ENCODE results near the gene CBL.

Gene CBL

DNA sequence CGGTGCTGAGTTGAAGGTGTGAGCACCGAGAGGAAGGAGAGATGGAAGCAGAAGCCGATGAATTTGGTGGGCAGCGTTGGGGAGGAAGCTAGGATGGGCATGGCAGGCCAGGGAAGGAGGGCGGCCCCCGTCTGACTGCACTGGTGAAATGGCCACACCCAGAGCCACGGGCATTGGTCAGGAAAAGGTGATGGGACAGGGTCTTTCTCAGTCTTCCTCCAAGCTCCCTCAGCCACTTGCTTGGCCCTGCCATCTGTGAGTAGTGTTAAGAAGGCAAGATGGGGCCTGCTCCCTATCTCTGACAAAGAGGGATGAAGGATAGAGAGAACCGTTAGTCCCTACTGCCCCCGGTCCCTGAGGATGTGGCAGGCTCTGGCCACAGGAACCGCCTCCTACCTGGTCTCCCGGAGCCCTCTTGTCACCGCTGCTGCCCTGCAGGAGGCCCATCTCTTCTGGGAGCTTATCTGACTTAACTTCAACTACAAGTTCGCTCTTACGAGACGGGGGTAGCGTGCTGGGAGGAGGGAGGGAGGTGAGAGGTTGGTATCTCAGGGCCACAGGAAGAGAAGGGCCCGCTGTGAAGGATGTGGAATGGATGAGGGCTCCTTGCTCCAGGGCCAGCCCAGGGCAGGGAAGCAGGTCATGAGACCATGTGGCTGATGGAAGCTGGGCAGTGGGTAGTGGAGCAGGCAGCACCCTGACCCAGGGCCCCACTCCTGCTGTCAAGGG, 104.0 kb downstream of the CBL start:
- ATAC-seq (replicated peaks) (no peak), DNase-seq (no peak)
- H3K4me3 Mint-ChIP-seq, result no peak overlapping the region
- H3K27ac Mint-ChIP-seq, result peak overlapping the region; percentile 65
- no peaks in the 10 kb centered on the region for H3K9me3 Mint-ChIP-seq
- H3K4me1 Mint-ChIP-seq, result peaks cover 3 to 6% of the 10 kb centered on the region in 2 donors
- peaks cover 10 to 23% of the 10 kb centered on the region in 2 donors for H3K36me3 Mint-ChIP-seq
- H3K27me3 Mint-ChIP-seq, result peaks cover 10 to 17% of the 10 kb centered on the region in 2 donors

DNA sequence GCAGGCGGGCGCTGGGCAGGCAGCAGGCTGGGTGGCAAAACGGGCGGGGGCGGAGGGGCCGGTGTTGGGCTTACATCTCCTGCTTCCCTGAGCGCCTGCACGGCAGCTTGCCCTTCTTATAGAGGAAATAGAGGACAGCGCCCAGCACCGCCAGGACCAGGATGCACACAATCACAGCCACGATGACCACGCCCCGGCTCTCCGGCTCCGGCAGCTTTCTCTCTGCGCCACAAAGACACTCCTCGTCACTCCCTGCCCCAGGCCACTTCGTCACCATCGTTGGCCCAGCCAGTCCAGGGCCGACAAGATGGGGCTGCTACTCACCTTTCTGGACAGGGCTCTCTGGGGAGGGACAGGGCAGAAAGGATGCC, 104.5 kb downstream of the CBL start:
- DNase-seq, result no peak
- H3K4me1 Mint-ChIP-seq, result peaks cover 8 to 12% of the 10 kb centered on the region in 2 donors
- ATAC-seq (replicated peaks), result no peak
- H3K27me3 Mint-ChIP-seq, result peaks cover 16 to 23% of the 10 kb centered on the region in 2 donors
- H3K27ac Mint-ChIP-seq, result peak overlapping the region; percentile 44
- H3K9me3 Mint-ChIP-seq, result no peaks in the 10 kb centered on the region
- H3K36me3 Mint-ChIP-seq, result peaks cover 7 to 20% of the 10 kb centered on the region in 2 donors
- H3K4me3 Mint-ChIP-seq, result no peak overlapping the region

DNA sequence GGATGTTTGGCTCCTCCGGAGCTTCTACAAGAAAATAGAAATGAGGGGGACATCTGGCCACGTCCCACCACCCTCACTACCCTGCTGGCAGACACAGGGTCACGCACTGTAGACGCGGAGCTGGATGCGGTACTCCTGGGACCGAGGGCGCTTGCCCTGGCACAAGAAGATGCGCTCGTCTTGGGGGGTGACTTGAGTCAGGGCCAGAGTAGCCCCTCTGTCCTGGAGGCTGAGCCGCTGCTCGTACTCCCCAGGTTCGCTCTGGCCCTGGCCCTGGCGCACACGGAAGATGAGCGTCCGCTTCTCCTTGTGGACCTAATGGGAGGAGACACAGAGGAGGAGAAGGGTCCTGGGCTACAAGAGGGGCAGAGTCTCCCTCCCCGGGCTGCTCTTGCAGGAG, 108.6 kb downstream of the CBL start:
- H3K27ac Mint-ChIP-seq, result no peak overlapping the region
- no peak for ATAC-seq (replicated peaks)
- H3K36me3 Mint-ChIP-seq, result peaks cover 1 to 5% of the 10 kb centered on the region in 2 donors
- DNase-seq, result no peak
- peaks cover 17 to 35% of the 10 kb centered on the region in 2 donors for H3K4me1 Mint-ChIP-seq
- peak overlapping the region; percentile 23 to 74 for H3K4me3 Mint-ChIP-seq
- no peaks in the 10 kb centered on the region for H3K9me3 Mint-ChIP-seq
- H3K27me3 Mint-ChIP-seq, result peaks cover 31 to 59% of the 10 kb centered on the region in 2 donors

DNA sequence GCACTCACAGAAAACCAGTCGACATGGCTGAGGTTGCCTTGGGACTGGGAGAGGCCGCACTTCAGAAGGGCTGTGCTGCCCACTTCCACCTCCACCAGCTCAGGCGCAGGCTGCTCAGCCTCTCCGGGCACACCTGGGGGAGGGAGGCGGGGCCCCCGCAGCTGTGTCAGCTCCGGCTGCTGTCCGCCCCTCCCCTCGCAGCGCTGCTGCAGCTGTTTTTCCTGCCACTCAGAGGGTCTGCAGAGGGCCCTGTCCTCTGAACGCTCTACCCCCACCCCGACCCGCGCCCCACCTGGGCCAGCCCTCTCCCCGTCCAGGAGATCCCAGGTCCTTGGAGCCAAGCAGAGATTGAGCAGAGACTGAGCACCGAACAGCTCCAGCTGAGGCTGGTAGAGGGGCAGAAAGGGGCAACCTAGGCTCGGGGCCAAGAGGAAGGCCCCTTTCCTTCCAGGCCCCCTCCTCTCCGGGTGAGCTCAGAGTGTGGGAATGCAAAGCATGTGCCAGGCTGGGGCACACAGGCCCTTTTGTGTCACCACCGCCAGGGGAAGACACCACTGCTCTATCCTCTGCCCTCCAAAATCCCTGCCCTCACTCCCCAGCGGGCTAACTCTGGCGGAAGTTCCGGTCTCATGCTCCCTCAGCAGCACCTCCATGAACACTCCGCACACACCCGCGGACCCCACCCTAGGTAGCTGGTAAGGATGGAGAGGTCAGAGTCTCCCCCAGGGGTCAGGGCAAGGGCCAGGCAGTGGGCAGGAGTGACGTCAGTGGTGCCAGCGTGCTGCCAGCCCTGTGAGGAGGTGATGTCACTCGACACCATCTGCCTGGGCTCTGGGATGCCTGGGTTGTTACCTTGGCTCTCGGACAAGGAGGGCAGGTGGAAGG, 109.2 kb downstream of the CBL start:
- Mint-ChIP-seq H3K36me3 (peaks cover 1 to 4% of the 10 kb centered on the region in 2 donors), H3K27me3 (peaks cover 35 to 63% of the 10 kb centered on the region in 2 donors), H3K27ac (no peak overlapping the region), H3K4me3 (peak overlapping the region; percentile 74 to 78), H3K4me1 (peaks cover 18 to 38% of the 10 kb centered on the region in 2 donors), H3K9me3 (no peaks in the 10 kb centered on the region)
- peak; percentile 57 to 60 for ATAC-seq (replicated peaks)
- no peak for DNase-seq

DNA sequence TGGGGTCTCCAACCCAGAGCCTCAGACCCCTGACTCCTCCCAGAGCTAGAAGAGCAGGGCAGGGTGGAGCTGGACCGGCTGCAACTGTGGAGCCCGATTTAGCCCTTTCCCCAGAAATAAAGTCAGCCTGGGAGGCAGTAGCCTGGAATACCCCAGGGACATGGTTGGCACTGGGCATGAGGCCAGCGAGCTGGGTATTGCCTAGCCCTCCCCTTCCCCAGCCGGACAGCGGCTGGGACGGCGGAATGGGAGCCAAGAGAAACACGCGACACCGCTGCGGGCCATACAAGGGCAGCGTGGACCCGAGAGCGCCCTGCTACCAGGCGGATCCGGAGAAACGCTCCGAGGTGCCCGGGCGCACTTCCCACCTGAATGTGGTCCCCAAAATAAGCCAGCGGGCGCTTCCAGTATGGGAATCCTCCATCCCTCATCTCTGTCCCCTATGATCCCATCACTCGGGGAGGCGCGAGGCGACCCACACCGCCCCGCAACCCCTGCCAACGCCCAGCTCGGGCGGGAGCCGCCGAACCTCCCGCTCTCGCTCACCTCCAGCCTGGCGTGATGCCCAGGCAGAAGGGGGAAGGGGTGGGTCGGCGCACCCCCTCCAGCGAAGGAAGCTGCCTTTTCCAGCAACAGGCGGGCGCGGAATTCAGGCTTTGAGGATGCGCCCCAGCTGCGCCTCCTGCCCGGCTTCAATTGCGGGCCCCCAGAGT, 110.0 kb downstream of the CBL start:
- Mint-ChIP-seq H3K9me3 (no peaks in the 10 kb centered on the region), H3K4me1 (peaks cover 18 to 40% of the 10 kb centered on the region in 2 donors), H3K27ac (no peak overlapping the region), H3K4me3 (peak overlapping the region; percentile 78 to 79), H3K27me3 (peaks cover 35 to 63% of the 10 kb centered on the region in 2 donors), H3K36me3 (peaks cover 1 to 4% of the 10 kb centered on the region in 2 donors)
- no peak for DNase-seq
- ATAC-seq (replicated peaks), result no peak

DNA sequence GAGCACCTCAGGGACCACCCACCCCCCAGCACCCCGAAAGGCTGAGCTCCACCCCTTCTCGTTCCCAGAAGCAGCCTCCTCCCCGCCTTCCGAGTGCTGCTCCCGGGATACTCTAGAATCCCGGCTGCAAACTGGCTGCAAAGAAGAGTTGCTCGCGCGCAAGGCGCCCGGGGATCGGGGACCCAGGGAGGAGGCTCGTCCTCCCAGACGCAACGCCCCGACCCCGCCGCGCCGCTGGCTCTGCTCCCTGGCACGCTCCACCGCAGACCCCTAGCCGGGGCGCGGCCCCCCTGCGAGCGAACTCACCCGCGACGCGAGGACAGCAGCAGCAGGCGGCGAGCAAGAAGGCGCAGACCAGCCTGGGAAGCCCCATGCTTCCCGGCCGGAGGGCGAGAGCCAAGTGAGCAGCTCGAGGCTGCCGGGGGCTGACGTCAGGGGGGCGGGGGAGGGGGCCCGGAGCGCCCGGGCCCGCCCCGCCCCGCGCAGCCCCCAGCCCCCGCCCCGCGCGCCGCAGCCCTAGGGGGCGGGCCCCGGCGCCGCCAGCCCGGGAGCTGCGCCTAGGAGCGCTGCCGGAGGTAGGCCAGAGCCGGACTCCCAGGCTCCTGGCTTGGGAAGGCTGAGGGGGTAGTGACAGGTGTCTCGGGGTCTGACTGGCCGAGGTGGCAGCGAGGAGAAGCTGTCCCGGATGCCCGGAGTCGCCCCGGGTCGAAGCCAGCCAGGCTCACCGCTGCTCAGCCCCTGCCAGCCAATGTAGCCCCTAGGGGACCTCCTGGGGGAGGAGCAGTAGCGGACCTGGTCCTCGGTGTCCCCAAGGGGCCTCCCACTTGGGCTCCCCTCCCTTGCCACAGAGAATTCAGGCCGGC, 110.8 kb downstream of the CBL start, which contains the start of gene MCAM:
TSS of gene MCAM (minus strand) at position 402 of the 863 bp plus-strand sequence. CDS start at position 373, 29 bp downstream.
- H3K27ac Mint-ChIP-seq, result peak within 1 kb of the TSS; percentile 31
- H3K4me1 Mint-ChIP-seq, result peaks cover 24 to 47% of the 10 kb centered on the region in 2 donors
- H3K9me3 Mint-ChIP-seq, result no peaks in the 10 kb centered on the region
- H3K27me3 Mint-ChIP-seq, result peaks cover 35 to 63% of the 10 kb centered on the region in 2 donors
- peak within 1 kb of the TSS; percentile 78 to 79 for H3K4me3 Mint-ChIP-seq
- H3K36me3 Mint-ChIP-seq, result peaks cover 1 to 4% of the 10 kb centered on the region in 2 donors
- ATAC-seq (replicated peaks), result no peak
- DNase-seq, result no peak

DNA sequence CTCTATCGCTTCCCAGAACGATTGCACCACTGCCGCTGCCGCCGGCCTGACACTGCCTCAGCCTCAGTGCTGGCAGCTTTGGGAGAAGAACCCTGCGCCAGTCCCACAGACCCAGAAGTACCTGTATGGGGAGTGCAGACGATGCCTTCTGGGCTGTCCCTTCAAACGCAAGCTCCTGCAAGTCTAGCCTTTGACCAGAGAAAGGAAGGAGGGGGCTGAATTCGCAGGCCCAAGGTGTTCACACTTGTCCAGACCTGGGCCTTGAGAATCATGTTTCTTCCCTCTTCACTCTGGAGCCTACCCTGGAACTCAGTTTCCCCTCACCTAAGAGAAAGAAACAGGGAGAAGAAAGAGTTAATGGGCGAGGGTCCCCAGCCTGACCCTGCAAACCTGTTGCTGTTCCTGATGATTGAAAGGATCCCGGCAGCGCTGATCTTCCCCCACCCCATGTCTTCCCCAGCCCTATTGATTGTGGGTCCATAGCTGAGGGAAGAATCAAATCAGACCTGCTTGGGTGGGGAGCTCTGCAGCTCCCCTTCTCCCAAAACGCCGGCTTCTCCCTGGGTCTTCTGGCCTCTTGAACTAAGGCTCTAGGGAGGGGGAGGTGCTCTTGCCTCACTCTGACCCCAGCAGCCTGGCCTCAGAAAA, 111.6 kb downstream of the CBL start:
- Mint-ChIP-seq H3K4me3 (peak overlapping the region; percentile 21 to 79), H3K36me3 (no peaks in the 10 kb centered on the region), H3K27me3 (peaks cover 35 to 58% of the 10 kb centered on the region in 2 donors), H3K4me1 (peaks cover 26 to 52% of the 10 kb centered on the region in 2 donors), H3K27ac (peak overlapping the region; percentile 31), H3K9me3 (no peaks in the 10 kb centered on the region)
- no peak for DNase-seq
- ATAC-seq (replicated peaks), result no peak

DNA sequence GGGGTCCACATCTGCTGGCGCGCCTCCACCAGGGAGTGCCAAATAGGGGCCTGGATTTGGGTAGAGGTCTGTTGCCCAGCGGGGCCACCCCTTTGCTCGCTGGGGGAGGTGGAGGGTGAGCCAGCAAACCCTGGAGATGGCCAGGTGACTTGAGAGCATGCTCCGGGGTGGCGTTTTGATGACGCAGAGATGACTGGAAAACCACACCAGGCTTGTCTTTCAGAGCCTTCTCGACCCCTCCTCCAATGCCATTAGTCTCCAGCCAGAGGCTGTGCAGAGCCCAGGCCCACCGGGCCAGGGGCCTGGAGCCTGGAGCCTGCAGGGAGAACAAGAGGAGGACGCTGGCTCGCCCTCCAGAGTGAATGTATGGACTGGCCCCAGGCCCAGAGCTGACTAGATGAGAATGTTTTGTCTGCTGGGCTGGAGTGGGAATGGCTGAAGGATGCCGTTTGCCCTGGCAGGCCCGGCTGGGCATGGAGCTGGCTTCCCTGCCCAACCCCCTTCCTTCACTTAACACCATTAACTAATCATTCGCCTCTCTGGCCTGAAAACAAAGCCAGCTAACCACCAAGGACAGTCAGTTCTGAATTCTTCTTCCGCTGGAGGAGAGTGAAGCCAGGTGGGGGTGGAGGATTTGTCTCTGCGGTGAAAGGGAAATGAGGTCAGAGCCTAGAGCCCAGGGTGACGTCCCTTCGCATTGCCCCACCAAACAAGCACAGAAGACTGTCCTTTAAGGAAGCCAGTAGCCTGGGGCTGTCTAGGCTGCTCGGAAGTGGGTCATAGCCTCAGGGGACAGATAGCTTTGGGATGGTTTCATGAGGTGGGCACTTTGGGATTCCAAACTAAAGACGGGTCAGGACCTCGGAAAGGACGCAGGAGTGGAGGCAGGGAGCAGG, 112.3 kb downstream of the CBL start:
- Mint-ChIP-seq H3K27ac (no peak overlapping the region), H3K4me3 (no peak overlapping the region), H3K9me3 (no peaks in the 10 kb centered on the region), H3K4me1 (peaks cover 28 to 56% of the 10 kb centered on the region in 2 donors), H3K36me3 (no peaks in the 10 kb centered on the region), H3K27me3 (peaks cover 35 to 58% of the 10 kb centered on the region in 2 donors)
- ATAC-seq (replicated peaks) (no peak), DNase-seq (no peak)

DNA sequence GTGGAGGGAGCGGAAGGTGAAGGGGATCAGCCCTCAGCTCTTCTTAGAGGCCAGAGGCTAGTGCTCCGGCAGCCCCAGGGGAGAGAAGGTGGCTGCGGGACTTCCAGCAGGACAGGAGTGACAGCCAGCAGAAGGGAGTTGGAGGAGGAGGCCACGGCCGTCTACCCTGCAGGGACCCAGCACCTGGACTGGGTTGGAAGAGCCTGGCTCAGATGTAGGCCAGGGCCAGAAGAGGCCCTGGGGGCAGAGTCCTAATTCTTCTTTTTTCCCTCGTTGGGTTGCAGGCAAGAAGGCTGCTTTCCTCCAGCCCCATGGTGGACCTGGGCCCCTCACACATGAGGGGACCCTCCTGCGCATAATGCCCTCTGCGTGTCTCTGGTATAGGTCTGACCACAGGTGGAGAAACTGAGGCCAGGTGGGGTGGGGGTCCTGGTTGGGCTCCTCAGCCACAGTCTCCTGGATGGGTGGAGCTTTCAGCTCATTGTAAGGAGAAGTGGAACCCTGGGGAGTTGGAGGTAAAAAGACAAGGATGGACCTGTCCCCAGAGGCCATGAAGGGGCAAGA, 113.1 kb downstream of the CBL start:
- Mint-ChIP-seq H3K4me1 (peaks cover 35 to 64% of the 10 kb centered on the region in 2 donors), H3K27ac (no peak overlapping the region), H3K36me3 (no peaks in the 10 kb centered on the region), H3K27me3 (peaks cover 33 to 55% of the 10 kb centered on the region in 2 donors), H3K9me3 (no peaks in the 10 kb centered on the region), H3K4me3 (peak overlapping the region in 1 of 2 donors; percentile 4)
- DNase-seq (no peak), ATAC-seq (replicated peaks) (no peak)

DNA sequence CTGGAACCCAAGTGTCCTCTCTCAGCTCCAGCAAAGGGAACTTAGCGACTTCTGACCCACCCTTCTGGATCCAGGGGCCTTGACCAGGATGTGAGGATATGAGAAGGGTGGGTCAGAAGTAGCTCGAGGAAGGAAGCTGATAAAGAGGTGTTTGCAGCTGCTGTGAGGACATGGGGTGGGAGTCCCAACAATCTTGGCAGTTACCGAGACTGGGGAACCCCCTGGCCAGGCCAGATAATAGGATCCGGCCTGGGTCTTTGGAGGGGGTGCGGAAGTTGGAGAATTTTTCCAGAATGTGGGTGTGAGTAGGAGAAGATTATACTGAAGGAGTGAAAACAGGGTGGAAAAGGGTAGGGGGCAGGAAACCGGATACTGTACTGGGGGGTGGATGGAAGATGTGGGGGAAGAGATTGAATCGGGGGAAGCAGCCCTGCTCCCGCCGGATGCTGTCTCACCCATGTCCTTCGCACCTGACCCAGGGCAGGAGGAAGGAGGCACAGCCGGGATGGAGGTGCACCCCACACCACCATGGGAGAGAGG, 113.6 kb downstream of the CBL start:
- DNase-seq (no peak), ATAC-seq (replicated peaks) (no peak)
- no peaks in the 10 kb centered on the region for H3K9me3 Mint-ChIP-seq
- H3K4me1 Mint-ChIP-seq, result peaks cover 39 to 67% of the 10 kb centered on the region in 2 donors
- H3K27me3 Mint-ChIP-seq, result peaks cover 28 to 50% of the 10 kb centered on the region in 2 donors
- peak overlapping the region; percentile 27 for H3K27ac Mint-ChIP-seq
- H3K4me3 Mint-ChIP-seq, result peak overlapping the region; percentile 26 to 73
- no peaks in the 10 kb centered on the region for H3K36me3 Mint-ChIP-seq

DNA sequence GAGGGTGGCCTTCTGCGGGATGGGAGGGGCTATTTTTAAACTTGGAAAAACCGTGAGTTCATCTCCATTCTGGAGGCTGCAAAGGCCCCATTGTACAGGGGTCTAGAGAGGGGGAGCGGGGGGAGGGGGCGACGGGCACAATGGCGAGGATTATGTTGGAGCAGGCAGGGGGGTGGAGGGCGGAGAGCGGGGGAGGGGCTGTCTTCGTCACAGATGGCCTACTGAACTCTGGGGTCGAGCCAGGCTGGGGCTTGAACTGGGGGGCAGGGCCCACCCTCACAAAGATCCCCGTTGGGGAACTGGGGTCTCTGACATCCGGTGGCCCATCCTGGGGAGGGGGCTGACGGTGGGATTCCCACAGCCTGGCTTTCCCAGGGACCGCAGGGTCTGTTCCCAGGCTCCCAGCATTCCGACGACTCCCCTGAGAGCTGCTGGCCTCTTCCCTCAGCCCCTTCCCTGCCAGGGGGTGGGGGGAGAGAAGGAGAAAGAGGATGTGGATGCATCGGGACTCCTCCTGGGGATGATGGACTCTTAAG, 114.2 kb downstream of the CBL start:
- no peaks in the 10 kb centered on the region for H3K36me3 Mint-ChIP-seq
- peaks cover 23 to 44% of the 10 kb centered on the region in 2 donors for H3K27me3 Mint-ChIP-seq
- DNase-seq (no peak), ATAC-seq (replicated peaks) (no peak)
- no peaks in the 10 kb centered on the region for H3K9me3 Mint-ChIP-seq
- H3K4me3 Mint-ChIP-seq, result peak overlapping the region; percentile 7 to 73
- peaks cover 35 to 63% of the 10 kb centered on the region in 2 donors for H3K4me1 Mint-ChIP-seq
- H3K27ac Mint-ChIP-seq, result no peak overlapping the region

Measured in stimulated activated naive B cell treated with anti-CD40 and anti-IgM and Interleukin-4, amounts not matched to agents 10 μg/mL and 1 μg/mL and 100 μg/mL, for 72 hours (primary cell).